ENCODE results near the gene TSPAN19. TPM values are rescaled to one million over a fixed set of nuclear protein-coding genes. Genes with fewer than 3 reads are reported as not detected.

Gene TSPAN19
- not detected for total RNA-seq

DNA sequence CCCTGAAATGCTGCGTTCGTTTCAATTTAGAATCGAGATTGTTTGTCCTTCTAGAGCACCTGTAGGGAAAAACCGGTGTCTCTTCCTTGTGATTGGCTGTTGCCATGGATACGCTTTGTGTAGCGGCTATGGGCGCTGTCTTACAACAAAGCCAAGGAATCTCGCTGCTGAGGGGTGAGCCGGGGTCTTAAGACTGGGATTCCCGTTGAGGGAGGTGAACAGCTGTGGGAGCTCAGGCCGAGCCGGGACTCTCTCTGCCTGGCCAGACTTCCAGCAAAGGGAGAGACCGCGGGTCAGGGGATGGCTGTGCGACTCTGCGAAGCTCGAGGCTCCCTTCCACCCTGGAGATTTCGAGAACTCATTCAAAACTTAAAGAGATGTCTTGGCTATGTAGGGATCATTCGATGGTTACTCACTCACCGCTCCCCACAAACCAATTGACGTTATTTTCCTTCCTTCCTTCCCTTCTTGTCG, at the start of gene TSPAN19, which contains the start of gene LRRIQ1:
Gene TSPAN19, minus strand, starts transcription at position 44 of the 474 bp plus-strand sequence. CDS start 6,331 bp downstream, outside the sequence.
Gene LRRIQ1, plus strand, starts transcription at position 118 of the 474 bp plus-strand sequence. CDS start 1,826 bp downstream, outside the sequence.
- no peaks in the 10 kb centered on the region for H3K9me3 ChIP-seq
- no peaks in the 10 kb centered on the region for H3K4me1 ChIP-seq
- peak; percentile 61 to 71 for DNase-seq (ENCODE audit: low spot score in 2 of 2)
- intact Hi-C loops (cut with DNase I; ENCODE audit: low total_unique reads), result loop anchor here (10.0 kb wide), 1 partner anchor 161 kb away; no protein-coding TSS in a partner anchor
- TF ChIP-seq, protein P1, sequence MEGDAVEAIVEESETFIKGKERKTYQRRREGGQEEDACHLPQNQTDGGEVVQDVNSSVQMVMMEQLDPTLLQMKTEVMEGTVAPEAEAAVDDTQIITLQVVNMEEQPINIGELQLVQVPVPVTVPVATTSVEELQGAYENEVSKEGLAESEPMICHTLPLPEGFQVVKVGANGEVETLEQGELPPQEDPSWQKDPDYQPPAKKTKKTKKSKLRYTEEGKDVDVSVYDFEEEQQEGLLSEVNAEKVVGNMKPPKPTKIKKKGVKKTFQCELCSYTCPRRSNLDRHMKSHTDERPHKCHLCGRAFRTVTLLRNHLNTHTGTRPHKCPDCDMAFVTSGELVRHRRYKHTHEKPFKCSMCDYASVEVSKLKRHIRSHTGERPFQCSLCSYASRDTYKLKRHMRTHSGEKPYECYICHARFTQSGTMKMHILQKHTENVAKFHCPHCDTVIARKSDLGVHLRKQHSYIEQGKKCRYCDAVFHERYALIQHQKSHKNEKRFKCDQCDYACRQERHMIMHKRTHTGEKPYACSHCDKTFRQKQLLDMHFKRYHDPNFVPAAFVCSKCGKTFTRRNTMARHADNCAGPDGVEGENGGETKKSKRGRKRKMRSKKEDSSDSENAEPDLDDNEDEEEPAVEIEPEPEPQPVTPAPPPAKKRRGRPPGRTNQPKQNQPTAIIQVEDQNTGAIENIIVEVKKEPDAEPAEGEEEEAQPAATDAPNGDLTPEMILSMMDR (IDR thresholded peaks at IDR 0.05), result no peak
- TF ChIP-seq POLR2AphosphoS5 (IDR thresholded peaks at IDR 0.05), result no peak
- TF ChIP-seq POLR2A (IDR thresholded peaks at IDR 0.05), result no peak
- H3K27me3 ChIP-seq, result no peaks in the 10 kb centered on the region
- H3K4me3 ChIP-seq, result peak within 1 kb of the TSS; percentile 30 to 67 (median 57)
- H3K36me3 ChIP-seq, result no peaks in the 10 kb centered on the region
- H3K27ac ChIP-seq, result peak within 1 kb of the TSS; percentile 26 to 28

DNA sequence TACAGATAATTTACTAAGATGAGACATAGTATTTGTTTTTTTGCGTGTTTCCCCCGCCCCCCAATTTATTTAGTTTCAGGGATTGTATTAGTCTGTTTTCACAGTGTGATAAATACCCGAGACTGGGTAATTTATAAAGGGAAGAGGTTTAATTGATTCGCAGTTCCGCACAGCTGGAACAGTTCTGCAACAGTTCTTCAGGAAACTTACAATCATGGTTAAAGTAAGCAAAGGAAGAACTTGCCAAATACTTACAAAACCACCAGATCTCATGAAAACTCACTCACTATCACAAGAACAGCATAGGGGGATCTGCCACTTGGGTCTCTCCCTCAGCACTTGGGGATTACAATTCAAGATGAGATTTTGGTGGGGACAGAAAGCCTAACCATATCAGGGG, 49.0 kb upstream of the TSPAN19 start:
- TF ChIP-seq POLR2A (IDR thresholded peaks at IDR 0.05) (no peak), POLR2AphosphoS5 (IDR thresholded peaks at IDR 0.05) (no peak)
- TF ChIP-seq, protein P1 (IDR thresholded peaks at IDR 0.05), result no peak
- Histone ChIP-seq H3K27me3 (no peaks in the 10 kb centered on the region), H3K27ac (no peak overlapping the region), H3K4me1 (no peaks in the 10 kb centered on the region), H3K9me3 (no peaks in the 10 kb centered on the region), H3K36me3 (no peaks in the 10 kb centered on the region), H3K4me3 (no peak overlapping the region)
- no peak for DNase-seq (ENCODE audit: low spot score in 2 of 2)
- intact Hi-C loops (cut with DNase I; ENCODE audit: low total_unique reads), result loop anchor here (10.0 kb wide), 1 partner anchor 620 kb away; no protein-coding TSS in a partner anchor

DNA sequence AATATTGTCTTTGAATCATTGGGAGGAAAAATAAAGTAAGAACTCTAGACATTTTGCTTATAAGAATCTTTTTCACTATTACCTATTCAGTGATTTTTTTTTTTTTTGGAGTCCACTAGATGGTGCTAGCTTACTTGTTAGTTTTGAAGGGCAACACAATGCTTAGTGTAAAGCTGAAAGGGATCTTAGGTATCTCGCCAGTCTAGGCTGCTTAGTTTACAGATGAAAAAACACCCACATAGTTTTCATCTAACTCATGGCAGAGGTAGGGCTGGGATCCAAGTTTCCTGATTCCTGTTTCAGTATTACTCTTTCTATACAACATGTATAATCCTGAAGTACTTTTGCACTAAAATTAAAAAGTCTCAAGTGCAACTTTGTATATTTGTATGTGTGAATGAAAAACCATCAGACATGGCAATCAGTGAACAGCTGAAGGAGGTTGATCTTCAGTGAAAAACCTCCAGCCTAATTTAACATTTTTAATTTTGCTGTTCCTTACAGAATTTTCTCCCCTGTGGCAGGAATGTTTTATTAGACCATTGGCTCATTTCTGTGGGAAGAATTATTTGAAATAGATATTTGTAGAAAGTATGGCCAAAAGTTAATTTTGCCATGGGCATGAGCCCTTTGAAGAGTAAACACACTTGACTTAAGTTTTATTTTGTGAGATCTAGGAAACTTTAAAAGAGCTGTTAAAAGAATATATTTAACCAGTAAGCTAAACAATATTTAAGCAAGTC, 40.8 kb upstream of the TSPAN19 start:
- no peak for DNase-seq (ENCODE audit: low spot score in 2 of 2)
- intact Hi-C loops (cut with DNase I; ENCODE audit: low total_unique reads), result no loop called here

DNA sequence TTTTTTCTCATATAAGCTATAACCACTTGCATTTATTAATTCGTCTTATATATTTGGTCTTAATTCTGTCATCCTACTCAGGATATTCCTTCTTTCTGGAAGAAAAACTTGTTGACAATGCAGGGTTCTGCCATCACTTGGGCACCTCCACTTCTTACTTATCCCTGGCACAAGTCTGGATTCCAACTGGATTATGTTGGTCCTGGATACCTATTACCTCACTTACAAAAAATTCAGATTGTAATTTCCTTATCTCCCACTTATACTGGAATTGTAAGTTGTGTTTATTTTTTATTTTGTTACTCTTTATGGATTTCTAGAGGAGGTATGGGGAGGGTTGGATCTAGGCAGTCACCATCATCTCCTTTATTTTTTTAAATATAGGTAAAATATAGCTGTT, 36.7 kb upstream of the TSPAN19 start:
- Histone ChIP-seq H3K36me3 (no peaks in the 10 kb centered on the region), H3K4me3 (no peak overlapping the region), H3K9me3 (no peaks in the 10 kb centered on the region), H3K27me3 (no peaks in the 10 kb centered on the region), H3K4me1 (no peaks in the 10 kb centered on the region), H3K27ac (no peak overlapping the region)
- DNase-seq (ENCODE audit: low spot score in 2 of 2), result no peak
- no peak for TF ChIP-seq POLR2AphosphoS5 (IDR thresholded peaks at IDR 0.05)
- TF ChIP-seq, protein P1 (IDR thresholded peaks at IDR 0.05), result no peak
- intact Hi-C loops (cut with DNase I; ENCODE audit: low total_unique reads), result no loop called here

More for the DNA sequence above, 40.8 kb upstream of the TSPAN19 start:
- no peaks in the 10 kb centered on the region for H3K4me1 ChIP-seq
- TF ChIP-seq, protein P1 (IDR thresholded peaks at IDR 0.05), result no peak
- TF ChIP-seq POLR2AphosphoS5 (IDR thresholded peaks at IDR 0.05), result no peak
- TF ChIP-seq POLR2A (IDR thresholded peaks at IDR 0.05), result no peak
- H3K27me3 ChIP-seq, result no peaks in the 10 kb centered on the region
- no peaks in the 10 kb centered on the region for H3K9me3 ChIP-seq
- H3K27ac ChIP-seq, result no peak overlapping the region
- H3K36me3 ChIP-seq, result no peaks in the 10 kb centered on the region
- no peak overlapping the region for H3K4me3 ChIP-seq

GRCh38 chr12:85065837-85066482, 29.9 kb upstream of the TSPAN19 start:
- H3K27ac ChIP-seq, result no peak overlapping the region
- intact Hi-C loops (cut with DNase I; ENCODE audit: low total_unique reads), result no loop called here
- TF ChIP-seq POLR2A (IDR thresholded peaks at IDR 0.05) (no peak), POLR2AphosphoS5 (IDR thresholded peaks at IDR 0.05) (no peak)
- no peaks in the 10 kb centered on the region for H3K36me3 ChIP-seq
- H3K4me1 ChIP-seq, result no peaks in the 10 kb centered on the region
- H3K27me3 ChIP-seq, result no peaks in the 10 kb centered on the region
- no peaks in the 10 kb centered on the region for H3K9me3 ChIP-seq
- no peak overlapping the region for H3K4me3 ChIP-seq
- DNase-seq (ENCODE audit: low spot score in 2 of 2), result no peak

Measured in breast epithelium (tissue), 4 donors.